GM18870 (cell line): ENCODE measurements around the gene HPS5.
A peak's percentile ranks its signal among the peaks of the same experiment; 100 is the strongest.
"Not testable (repeated sequence)": the region's sequence is repeated elsewhere in the genome, so short reads cannot be mapped to it uniquely, and the experiment has no call there.

Source experiments
- ATAC-seq: cut with Tn5 transposase; IDR thresholded peaks from one replicate; pipeline ENCODE4 v1.9.1; 2021; ENCODE audit warnings: moderate library complexity; ENCODE audit not compliant: unreplicated experiment

HPS5 gene

DNA sequence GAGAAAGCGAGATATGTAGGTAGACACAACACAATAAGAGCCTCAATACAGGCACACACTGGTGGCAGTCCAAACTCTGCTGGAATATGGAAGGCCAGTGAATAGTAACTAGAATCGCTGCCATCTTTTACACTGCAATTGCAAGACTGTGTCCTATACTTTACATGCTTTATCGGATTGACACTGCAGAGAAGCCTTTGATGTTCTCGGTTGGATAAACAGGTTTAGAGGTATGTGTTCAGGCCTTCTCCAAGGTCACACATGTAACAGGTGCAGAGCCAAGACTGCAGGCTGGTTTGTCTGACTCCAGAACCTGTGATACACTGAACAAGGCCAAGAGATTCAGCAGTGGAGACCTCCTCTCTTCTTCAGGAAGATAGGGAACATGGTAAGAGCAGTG, 50.7 kb downstream of the HPS5 start:
- ATAC-seq, result no peak

DNA sequence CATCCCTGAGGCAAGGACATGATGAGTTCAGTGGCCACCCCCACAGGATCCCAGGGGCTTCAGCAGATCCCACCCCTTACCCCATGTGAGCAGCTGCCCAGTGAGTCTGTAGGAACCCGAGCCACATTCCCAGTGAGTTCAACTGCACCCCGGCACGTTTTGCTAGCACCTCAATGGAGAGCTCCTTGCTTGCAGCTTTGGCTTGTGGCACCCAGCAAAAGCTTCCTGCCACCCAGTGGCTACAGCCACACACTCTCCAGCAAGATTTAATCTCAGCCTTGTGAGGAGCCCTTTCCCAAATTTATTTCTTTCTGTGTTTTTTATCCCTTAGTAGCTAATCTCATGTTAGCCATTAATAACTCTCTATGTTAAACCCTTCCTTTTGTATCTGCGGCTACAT, 51.8 kb downstream of the HPS5 start:
- ATAC-seq, result no peak

DNA sequence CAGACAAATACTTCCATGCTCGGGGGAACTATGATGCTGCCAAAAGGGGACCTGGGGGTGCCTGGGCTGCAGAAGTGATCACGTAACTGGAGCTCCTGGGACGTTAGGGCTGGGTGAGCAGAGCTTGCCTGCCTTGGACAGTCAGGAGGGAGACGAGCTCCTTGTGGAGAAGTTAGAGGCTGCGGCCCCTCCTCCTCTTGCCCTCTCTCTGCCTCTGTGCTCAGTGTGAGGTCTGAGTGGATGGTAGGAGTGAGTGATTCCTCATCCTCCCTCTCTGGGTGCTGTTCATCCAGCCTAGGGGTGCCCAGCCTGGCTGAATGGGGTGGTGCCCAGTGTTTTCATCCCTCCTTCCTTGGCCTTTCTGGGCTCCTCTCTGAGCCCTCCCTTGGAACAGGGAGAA, 52.7 kb downstream of the HPS5 start:
- not testable (repeated sequence) for ATAC-seq

DNA sequence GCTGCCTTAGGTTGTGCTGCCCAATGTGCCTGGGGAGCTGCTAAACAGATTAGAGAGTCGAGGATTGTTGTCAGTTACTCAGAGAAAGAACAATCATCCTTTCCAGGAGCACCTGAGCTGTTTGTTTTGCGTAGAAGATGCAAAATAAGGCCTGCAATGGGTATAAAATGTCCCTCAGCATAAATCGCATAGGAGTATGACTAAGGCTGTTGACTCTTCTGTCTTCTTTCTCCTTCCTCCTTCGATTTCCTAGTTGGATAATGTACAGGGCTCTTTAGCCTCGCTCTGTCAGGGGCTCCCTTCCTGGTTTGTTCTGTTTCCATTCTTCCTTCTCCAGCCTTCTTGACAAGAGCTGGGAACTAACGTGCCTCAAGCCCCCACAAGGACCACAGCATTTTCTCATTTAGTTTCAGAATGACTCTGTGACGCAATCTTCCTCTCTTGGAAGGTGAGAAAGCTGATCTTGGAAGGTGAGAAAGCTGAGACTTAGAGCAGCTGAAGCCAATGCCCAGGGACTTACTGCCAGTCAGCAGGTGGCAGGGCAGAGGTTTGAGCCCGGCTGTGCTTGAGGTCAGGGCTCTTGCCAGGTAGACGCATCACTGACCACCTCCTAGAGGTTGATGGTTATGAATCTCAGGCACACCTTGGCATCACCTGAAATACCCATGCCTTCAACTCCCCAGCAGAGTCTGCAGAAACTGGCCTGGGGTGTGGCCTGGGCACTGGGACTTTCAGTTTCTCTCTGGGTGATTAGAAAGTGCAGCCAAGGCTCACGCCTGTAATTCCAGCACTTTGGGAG, 54.4 kb downstream of the HPS5 start:
- peak; percentile 53 for ATAC-seq

DNA sequence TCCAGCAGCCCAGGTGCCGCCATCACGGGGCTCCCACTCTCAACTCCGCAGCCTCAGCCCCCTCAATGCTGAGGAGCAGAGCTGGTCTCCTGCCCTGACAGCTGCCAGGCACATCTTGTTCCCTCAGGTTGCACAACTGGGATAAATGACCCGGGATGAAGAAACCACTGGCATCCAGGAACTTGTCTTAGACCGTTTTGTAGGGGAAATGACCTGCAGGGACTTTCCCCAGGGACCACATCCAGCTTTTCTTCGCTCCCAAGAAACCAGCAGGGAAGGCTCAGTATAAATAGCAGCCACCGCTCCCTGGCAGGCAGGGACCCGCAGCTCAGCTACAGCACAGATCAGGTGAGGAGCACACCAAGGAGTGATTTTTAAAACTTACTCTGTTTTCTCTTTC, 56.0 kb downstream of the HPS5 start, which contains the start of gene SAA1:
SAA1 (plus strand) TSS at position 316 of the 400 bp plus-strand sequence. CDS start 624 bp downstream, outside the sequence.
- no peak for ATAC-seq

DNA sequence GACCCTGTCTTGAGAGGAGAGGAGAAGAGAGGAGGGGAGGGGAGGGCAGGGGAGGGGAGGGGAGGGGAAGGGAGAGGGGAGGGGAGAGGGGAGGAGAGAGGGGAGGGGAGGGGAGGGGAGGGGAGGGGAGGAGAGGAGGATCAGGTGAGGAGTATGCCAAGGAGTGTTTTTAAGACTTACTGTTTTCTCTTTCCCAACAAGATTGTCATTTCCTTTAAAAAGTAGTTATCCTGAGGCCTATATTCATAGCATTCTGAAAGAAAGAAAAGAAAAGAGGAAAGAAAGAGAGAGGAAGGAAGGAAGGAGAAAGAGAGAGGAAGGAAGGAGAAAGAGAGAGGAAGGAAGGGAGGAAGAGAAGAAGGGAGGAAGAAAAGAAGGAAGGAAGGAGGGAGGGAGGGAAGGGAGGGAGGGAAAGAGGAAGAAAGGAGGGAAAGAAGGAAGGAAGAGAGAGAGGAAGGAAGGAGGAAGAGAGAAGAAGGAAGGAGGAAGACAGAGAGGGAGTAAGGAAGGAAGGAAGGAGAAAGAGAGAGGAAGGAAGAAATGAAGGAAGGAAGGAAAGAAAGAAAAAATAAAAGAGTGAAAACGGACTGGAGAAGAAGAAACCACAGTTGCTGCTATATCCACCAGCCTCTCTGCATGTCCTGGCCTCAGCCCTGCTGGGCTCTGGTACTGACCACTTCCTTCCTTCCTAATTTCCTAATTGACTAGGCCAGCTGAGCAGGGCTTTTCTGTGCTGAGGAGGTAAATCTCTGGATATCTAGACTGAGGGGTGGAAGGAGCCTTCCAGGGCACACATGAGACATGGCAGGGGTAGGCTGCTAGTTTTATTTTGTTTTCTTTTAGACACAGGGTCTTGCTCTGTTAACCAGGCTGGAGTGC, 57.0 kb downstream of the HPS5 start:
- ATAC-seq, result no peak

DNA sequence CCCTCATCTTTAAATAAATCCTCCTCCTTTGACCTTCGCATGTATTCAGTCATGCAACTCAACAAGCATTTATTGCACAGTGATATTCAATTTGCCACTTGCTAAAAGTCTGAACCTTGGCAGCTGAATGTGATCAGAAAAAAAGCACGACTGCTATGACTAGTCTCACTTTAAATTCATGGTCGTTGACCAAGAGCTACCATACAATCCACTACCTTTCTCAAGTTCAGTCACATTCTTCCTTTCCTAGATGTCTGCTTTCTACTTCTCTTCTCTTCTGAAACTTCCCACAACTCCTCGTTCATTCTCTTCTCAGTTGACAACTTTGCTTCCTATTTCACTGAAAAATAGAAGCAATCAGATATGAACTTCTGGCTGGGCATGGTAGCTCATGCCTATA, 57.9 kb downstream of the HPS5 start:
- no peak for ATAC-seq

DNA sequence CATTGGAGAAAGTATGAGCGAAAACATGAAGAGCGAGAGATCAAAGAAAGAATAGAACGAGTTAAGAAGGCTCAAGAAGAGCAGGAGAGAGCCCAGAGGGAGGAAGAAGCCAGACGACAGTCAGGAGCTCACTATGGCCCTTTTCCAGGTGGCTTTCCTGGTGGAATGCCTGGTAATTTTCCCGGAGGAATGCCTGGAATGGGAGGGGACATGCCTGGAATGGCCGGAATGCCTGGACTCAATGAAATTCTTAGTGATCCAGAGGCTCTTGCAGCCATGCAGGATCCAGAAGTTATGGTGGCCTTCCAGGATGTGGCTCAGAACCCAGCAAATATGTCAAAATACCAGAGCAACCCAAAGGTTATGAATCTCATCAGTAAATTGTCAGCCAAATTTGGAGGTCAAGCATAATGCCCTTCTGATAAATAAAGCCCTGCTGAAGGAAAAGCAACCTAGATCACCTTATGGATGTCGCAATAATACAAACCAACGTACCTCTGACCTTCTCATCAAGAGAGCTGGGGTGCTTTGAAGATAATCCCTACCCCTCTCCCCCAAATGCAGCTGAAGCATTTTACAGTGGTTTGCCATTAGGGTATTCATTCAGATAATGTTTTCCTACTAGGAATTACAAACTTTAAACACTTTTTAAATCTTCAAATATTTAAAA, 59.1 kb downstream of the HPS5 start:
- ATAC-seq, result not testable (repeated sequence)

DNA sequence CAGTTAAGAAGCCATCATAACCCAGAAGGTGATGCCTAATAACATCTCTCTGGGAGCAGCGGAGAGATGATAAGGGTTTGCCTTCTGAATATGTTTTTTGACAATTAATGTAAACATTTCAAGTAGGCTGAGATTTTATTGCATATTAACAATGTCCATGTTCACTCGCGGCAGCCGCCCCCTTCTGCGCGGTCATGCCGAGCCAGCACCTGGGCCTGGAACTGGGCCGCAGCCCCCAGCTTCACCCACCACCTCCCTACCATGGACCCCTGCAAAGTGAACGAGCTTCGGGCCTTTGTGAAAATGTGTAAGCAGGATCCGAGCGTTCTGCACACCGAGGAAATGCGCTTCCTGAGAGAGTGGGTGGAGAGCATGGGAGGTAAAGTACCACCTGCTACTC, 60.2 kb downstream of the HPS5 start:
- no peak for ATAC-seq

DNA sequence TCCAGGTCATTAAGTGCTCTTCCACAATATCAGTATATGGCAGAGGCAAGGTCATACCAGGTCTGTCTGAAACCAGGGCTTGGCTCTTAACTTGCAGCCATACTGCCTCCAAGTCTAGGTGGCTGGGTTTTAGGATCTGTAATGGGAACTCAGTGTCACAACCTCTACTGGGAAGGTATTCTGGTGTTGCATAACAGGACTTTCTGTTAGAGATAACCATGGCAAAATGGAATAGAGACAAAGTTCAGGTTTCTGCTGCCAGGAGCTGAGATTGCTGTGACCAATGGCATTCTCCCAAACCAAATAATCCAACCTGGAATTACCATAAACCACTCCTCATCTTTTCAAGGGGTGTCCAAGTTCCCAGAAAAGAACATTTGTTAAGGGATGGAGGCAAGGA, 62.7 kb downstream of the HPS5 start:
- no peak for ATAC-seq

DNA sequence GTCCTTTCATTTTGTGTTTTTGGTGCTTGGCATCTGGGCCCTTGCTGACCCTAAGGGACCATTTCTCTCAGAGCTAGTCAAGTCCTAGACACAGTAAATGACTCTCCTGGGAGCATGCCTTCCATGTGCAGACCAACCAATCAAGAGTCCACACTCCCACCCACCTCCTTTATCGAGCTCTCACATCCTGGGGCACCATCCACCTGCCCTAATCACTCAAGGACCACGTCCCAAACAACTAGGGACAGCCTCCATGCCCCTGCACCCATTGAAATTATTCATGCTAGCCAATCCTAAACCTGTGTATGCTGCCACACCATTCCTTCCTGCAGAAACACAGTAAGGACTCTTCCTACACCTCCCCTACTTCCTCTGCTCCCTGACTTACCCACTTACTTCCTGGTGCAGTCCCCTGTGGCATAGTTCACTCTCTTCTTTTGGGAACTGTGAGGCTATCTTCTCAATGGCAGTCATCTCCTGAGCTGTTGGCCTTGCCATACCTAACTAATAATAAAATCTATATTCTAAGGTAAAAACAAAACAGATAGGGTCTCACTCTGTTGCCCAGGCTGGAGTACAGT, 67.1 kb downstream of the HPS5 start:
- no peak for ATAC-seq

DNA sequence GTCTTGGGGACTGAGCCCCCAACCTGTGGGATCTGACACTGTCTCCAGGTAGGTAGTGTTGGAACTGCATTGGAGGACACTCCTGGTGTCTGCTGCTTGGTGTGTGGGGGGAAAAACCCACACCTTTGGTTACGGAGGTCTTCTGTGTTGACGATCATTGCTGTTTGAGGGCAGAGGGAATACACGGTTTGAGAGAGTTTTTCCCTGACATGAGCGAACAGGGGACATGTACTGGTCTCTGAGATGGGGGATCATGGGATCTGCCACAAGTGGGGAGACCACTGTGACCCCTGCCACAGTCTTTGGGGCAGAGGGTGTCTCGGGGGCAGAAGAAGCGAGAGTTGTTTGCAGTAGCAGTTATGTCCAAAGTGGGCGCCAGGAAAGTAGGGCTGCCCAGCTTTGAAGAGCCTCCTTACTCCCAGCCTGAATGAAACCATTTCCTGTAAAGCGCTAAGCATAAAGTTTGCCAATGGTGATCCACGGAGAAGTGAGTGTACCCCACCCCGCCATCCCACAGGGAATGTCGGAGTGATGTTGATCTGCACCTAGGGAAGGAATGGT, 68.1 kb downstream of the HPS5 start:
- ATAC-seq, result no peak

DNA sequence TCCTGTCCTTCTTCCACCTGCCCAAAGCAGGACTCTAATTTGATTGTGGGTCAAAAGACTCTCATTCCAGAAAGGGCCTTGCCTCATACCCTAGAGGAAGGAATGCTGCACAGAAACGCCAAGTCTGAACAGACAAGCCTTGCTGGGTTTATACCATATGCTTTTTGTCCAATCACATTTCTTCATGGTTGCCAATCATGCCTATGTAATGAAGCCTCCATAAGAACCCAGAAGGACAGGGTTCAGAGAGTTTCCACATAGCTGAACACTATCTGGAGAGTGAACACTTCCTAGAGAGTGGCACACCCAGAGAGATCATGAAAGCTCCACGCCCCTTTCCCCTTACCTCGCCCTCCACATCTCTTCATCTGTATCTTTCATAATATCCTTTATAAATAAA, 68.7 kb downstream of the HPS5 start:
- no peak for ATAC-seq

DNA sequence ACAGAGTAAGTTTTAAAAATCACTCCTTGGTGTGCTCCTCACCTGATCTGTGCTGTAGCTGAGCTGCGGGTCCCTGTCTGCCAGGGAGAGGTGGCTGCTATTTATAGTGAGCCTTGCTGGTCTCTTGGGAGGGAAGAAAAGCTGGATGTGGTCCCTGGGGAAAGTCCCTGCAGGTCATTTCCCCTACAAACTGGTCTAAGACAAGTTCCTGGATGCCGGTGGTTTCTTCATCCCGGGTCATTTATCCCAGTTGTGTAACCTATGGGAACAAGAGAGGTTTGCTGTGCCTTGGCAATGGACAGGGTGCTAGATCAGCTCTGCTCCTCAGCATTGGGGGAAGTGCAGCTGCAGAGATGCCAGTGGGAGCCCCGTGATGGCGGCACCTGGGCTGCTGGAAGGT, 73.4 kb downstream of the HPS5 start, which contains the start of gene SAA2:
SAA2 (minus strand) TSS at position 108 of the 400 bp plus-strand sequence. CDS start 657 bp downstream, outside the sequence.
- ATAC-seq, result no peak

DNA sequence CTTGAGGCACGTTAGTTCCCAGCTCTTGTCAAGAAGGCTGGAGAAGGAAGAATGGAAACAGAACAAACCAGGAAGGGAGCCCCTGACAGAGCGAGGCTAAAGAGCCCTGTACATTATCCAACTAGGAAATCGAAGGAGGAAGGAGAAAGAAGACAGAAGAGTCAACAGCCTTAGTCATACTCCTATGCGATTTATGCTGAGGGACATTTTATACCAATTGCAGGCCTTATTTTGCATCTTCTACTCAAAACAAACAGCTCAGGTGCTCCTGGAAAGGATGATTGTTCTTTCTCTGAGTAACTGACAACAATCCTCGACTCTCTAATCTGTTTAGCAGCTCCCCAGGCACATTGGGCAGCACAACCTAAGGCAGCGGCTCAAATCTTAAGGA, 74.8 kb downstream of the HPS5 start:
- not testable (repeated sequence) for ATAC-seq

DNA sequence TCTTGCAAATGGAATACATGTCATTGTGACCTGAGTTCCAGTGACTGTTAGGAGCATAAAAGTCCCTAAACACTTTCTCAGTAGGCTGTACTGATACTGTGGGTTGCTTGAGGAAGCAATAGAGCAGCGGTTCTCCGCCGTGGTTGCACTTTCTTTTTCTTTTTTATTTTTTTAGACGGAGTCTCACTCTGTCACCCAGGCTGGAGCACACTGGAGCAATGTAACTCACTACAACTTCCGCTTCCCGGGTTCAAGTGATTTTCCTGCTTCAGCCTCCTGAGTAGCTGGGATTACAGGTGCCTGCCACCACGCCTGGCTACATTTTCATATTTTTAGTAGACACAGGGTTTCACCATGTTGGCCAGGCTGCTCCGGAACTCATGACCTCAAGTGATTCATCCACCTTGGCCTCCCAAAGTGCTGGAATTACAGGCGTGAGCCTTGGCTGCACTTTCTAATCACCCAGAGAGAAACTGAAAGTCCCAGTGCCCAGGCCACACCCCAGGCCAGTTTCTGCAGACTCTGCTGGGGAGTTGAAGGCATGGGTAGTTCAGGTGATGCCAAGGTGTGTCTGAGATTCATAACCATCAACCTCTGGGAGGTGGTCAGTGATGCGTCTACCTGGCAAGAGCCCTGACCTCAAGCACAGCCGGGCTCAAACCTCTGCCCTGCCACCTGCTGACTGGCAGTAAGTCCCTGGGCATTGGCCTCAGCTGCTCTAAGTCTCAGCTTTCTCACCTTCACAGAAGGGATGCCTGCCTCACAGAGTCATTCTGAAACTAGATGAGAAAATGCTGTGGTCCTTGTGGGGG, 75.4 kb downstream of the HPS5 start:
- ATAC-seq, result peak; percentile 83

DNA sequence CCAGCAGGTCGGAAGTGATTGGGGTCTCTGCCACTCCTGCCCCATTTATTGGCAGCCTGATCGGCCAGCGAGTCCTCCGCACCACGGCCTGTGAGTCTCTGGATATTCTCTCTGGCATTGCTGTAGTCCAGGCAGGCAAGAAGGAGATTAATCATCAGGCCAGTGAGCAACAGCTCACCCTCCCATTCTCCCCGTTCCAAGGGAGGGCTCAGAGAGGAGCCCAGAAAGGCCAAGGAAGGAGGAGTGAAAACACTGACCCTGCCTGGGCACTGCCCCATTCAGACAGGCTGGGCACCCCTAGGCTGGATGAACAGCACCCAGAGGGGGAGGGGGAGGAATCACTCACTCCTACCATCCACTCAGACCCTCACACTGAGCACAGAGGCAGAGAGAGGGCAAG, 76.5 kb downstream of the HPS5 start:
- no peak for ATAC-seq

DNA sequence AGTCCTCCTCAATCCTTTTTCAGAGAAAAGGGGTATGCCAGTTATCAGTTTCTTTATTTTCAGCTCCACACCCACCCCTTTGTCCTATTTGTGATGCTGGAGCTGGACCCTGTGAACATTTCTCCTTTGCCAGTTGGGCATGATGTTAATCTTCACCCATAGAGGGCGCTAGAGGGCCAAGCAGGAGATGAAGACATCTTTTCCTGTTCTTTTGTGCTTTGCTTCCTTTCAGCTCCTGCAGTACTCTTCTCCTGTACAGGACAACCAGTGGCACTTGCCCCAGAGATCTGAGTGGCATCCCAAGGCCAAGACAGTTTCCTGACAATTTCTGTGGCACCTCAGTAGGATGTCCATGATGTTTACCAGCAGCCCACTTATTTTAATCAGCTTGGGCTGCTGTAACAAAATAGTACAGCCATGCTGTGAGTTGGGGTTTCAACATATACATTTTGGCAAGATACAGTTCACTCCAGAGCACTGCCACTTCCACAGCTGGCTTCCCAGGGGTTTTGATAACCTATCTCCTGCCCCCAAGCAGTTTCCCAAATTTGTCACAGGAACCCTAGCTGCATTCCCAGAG, 78.1 kb downstream of the HPS5 start:
- no peak for ATAC-seq

DNA sequence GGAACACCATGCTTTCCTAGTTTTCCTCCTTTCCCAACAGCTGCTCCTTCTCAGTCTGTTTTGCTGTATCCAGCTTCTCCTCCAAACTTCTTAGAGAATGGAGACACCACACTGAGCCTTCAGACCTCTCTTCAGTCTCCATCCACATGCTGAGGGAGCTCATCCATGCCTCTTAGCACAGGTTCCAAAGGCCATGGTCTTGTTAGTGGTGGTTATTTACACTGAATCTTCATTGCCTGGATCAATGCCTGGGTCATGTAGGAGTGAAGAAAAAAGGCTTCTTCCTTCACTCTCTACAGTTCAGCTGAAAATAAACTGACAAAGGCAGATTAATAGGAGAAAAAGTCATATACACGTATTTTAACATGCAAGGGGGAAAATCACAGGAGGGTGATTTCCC, 82.3 kb downstream of the HPS5 start:
- ATAC-seq, result no peak
